Measurements from ENCODE around the gene VWDE.

VWDE gene

GRCh38 chr7:12281038-12281437 is 122.6 kb downstream of the VWDE start:
- DNase-seq: no peak
